ENCODE data around the gene WDR70.

Gene WDR70

DNA sequence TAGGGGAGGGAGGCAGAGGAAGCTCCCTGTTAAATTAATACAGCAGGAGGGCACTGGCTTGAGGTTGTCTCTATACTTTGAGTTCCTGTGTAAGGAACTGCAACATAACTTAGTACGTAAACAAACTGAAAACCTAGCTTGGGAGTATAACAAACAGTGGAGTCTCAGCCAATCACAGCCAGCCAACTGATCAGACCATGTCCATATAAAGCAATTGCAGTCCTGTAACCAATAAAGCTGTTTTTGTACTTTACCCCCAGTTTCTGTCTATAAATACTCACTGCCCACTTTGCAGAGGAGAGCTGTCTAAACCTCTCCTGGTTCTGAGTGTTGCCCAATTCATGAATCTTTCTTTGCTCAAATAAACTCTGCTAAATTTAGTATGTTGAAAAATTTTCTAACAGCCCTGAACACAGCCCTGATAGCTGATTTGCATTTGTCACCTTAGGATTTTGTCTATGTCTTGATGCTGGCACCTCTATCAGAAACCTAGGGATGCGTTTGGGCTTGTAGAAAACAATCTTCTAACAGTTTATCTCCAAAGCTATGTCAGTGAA is 420.8 kb downstream of the WDR70 start:
- DNase-seq (ENCODE audit: low read depth, low spot score): no peak

DNA sequence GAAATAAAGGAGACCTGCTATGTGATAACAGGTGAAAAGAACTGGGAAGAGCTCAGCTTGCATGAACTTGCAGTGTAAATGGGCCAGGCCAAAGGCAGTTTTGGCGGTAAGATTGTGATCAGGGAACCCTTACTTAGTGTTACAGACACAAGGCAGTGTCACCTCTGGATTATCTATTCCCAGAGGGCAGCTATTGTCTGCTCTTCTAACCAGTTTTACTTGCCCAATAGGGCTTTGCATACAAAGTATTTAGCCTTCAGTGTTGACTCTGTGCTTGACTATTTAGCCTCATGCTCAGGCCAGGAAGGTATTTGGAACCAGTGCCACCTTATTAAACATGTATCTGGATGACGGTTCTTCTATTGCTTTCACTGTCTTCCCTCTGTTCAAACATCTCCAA is 422.4 kb downstream of the WDR70 start:
- DNase-seq (ENCODE audit: low read depth, low spot score): no peak

All from brain pericyte (primary cell).